HUES48 (cell line): ENCODE results near the gene NOL3.
A peak's percentile ranks its signal among the peaks of the same experiment; 100 is the strongest.

ENCODE experiments used
- H3K27ac ChIP-seq: one replicate; pipeline ENCODE4 v1.7.0; 2013; ENCODE audit warnings: low read depth, low read length, inconsistent platforms
- H3K27me3 ChIP-seq: 2 replicates; pipeline ENCODE4 v1.6.1; 2013; ENCODE audit warnings: mild to moderate bottlenecking, low read length; ENCODE audit not compliant: control insufficient read depth, insufficient read depth
- H3K36me3 ChIP-seq: 2 replicates; pipeline ENCODE4 v1.6.1; 2013; ENCODE audit warnings: low read length; ENCODE audit not compliant: control insufficient read depth, insufficient read depth
- H3K4me1 ChIP-seq: 2 replicates; pipeline ENCODE4 v1.6.1; 2013; ENCODE audit warnings: mild to moderate bottlenecking, low read length; ENCODE audit not compliant: control insufficient read depth, insufficient read depth
- H3K4me3 ChIP-seq: 2 replicates; pipeline ENCODE4 v1.5.1; 2013; ENCODE audit warnings: mild to moderate bottlenecking, low read depth, low read length
- H3K9ac ChIP-seq: 2 replicates; pipeline ENCODE4 v1.6.1; 2013; ENCODE audit warnings: mild to moderate bottlenecking, low read depth, low read length, moderate library complexity
- H3K9me3 ChIP-seq: 2 replicates; pipeline ENCODE4 v1.6.1; 2013; ENCODE audit warnings: low read length; ENCODE audit not compliant: control insufficient read depth, insufficient read depth

Gene NOL3

DNA sequence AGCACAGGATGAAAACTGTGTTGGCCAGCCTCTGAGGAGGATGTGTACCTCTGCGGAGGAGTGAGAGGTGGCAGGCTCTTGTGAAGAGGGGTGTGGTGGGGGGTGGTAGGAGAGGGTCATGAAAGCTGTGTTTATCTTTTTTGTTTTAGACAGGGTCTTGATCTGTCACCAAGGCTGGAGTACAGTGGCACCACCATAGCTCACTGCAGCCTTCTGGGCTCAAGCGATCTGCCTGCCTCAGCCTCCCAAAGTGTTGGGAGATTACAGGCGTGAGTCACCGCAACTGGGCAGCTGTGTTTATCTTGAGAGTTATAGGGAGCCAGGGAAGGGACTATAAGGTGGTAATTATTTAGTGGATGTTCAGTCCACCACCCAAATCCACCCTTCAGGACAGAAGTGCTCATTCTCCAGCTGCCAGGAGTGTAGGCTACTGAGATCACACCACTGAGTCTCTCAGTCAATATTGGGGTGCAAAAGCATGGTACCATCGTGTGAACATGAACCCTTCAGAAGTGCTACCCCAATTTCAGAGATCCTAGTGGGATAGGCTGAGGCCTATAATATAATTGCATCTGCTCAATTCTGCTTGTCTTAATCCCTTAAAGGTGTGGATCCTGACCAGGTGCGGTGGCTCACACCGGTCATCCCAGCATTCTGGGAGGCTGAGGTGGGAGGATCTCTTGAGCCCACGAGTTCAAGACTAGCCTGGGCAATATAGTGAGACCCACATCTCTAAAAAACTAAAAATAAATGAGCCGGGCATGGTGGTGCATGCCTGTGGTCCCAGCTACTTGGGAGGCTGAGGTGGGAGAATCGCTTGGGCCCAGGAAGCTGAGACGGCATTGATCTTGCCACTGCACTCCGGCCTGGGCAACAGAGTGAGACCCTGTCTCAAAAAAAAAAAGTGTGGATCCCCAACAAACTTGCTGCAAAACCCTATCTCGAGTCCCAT, 20.4 kb downstream of the NOL3 start:
- peaks cover 28% of the 10 kb centered on the region for H3K36me3 ChIP-seq
- no peak overlapping the region for H3K27ac ChIP-seq
- 0 out of 2 replicates have a peak, but pooled peaks cover 7% of the 10 kb centered on the region for H3K4me1 ChIP-seq
- H3K9ac ChIP-seq: no peak overlapping the region
- H3K27me3 ChIP-seq: peaks cover 12% of the 10 kb centered on the region
- H3K9me3 ChIP-seq: no peaks in the 10 kb centered on the region
- no peak overlapping the region for H3K4me3 ChIP-seq

DNA sequence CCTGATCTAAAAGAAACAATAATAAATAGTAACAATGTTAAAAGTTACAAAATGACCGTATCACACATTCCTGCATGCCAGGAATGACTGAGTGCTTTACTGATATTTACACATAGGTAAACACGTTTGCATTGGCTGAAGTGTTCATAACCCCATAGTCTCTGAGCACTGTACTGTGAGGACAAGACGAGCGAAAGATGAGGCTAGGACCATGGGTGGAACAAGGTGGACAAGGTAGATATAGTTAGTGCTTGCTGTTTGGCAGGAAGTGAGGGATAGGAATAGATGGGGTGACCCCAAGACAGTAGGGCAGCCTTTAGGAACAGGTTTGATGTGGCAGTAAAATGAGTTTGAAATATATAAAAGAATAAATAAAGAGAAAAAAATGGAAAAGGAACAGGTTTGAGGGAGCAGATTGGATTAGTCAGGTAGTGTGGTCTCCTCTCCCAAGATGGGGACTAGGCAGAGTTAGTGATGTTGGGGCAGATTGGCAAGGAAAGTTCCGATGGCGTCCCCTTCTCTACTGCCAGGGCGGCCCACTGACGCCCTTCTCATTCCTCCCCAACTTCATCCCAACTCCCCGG, 21.2 kb downstream of the NOL3 start:
- peaks cover 35% of the 10 kb centered on the region for H3K36me3 ChIP-seq
- H3K27me3 ChIP-seq: peaks cover 4% of the 10 kb centered on the region; the same call in 1 of the 2 replicates
- H3K27ac ChIP-seq: no peak overlapping the region
- H3K4me3 ChIP-seq: peak overlapping the region; percentile 95; the same call in 1 of the 2 replicates
- H3K9ac ChIP-seq: no peak overlapping the region
- no peaks in the 10 kb centered on the region for H3K9me3 ChIP-seq
- H3K4me1 ChIP-seq: 0 out of 2 replicates have a peak, but pooled peaks cover 7% of the 10 kb centered on the region

- Histone ChIP-seq H3K4me1 (0 out of 2 replicates have a peak, but pooled peaks cover 7% of the 10 kb centered on the region), H3K27ac (peak within 1 kb of the TSS; percentile 44), H3K27me3 (no peaks in the 10 kb centered on the region), H3K36me3 (peaks cover 42% of the 10 kb centered on the region), H3K9ac (peak within 1 kb of the TSS; percentile 82), H3K4me3 (peak within 1 kb of the TSS; percentile 95), H3K9me3 (no peaks in the 10 kb centered on the region)
Observed at GRCh38 chr16:67191995-67192681, 21.8 kb downstream of the NOL3 start, which contains the start of gene E2F4. E2F4 (plus strand) TSS chr16:67192155; CDS start chr16:67192228, 73 bp downstream.

DNA sequence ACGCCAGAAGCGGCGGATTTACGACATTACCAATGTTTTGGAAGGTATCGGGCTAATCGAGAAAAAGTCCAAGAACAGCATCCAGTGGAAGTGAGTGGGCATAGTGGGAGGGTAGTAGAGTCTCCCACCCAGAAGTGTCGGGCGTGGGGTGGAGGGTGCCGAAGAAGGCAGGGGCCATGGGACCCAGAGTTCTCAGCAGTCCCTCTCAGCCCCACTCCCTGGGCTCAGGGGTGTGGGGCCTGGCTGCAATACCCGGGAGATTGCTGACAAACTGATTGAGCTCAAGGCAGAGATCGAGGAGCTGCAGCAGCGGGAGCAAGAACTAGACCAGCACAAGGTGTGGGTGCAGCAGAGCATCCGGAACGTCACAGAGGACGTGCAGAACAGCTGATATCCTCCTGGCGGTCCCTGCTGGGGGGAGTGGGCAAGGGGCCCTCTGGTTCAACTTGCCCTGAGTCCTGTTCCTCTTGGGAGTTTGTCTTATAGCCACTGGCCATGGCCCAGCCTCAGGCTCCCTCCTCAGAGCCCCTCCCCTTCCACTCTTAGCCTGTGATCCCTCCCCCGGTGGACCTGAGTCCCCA, 22.5 kb downstream of the NOL3 start:
- 0 out of 2 replicates have a peak, but pooled peaks cover 7% of the 10 kb centered on the region for H3K4me1 ChIP-seq
- peaks cover 49% of the 10 kb centered on the region for H3K36me3 ChIP-seq
- H3K9me3 ChIP-seq: no peaks in the 10 kb centered on the region
- H3K27me3 ChIP-seq: no peaks in the 10 kb centered on the region
- peak overlapping the region; percentile 82 for H3K9ac ChIP-seq
- peak overlapping the region; percentile 95 for H3K4me3 ChIP-seq
- H3K27ac ChIP-seq: peak overlapping the region; percentile 44

DNA sequence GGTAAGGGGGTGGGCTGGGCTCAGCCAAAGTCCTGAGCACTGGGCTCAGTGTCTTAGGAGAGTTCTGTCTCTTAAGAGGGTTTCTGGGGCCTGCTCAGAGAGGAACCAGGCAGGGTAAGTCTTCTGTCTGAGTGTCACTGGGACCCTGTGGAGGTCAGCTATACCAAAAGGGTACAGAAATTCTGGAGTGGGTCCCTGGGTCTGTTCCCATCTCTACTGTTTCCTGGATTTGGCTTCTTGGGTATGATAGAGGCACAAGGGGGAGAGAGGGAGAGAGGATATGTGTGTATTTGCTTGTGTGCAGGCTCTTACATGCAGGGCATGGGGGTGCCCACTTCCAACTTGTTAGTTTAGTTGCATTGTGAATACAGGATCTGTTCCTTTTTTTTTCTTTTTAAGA, 23.2 kb downstream of the NOL3 start:
- peak overlapping the region; percentile 95; the same call in 1 of the 2 replicates for H3K4me3 ChIP-seq
- H3K36me3 ChIP-seq: peaks cover 52% of the 10 kb centered on the region
- H3K4me1 ChIP-seq: peaks cover 10% of the 10 kb centered on the region; the same call in 1 of the 2 replicates
- no peaks in the 10 kb centered on the region for H3K9me3 ChIP-seq
- H3K27ac ChIP-seq: no peak overlapping the region
- no peak overlapping the region for H3K9ac ChIP-seq
- no peaks in the 10 kb centered on the region for H3K27me3 ChIP-seq

GRCh38 chr16:67194260-67194659, 23.9 kb downstream of the NOL3 start:
- peaks cover 13% of the 10 kb centered on the region; the same call in 1 of the 2 replicates for H3K4me1 ChIP-seq
- H3K4me3 ChIP-seq: no peak overlapping the region
- H3K27ac ChIP-seq: no peak overlapping the region
- no peak overlapping the region for H3K9ac ChIP-seq
- peaks cover 52% of the 10 kb centered on the region for H3K36me3 ChIP-seq
- no peaks in the 10 kb centered on the region for H3K9me3 ChIP-seq
- no peaks in the 10 kb centered on the region for H3K27me3 ChIP-seq

DNA sequence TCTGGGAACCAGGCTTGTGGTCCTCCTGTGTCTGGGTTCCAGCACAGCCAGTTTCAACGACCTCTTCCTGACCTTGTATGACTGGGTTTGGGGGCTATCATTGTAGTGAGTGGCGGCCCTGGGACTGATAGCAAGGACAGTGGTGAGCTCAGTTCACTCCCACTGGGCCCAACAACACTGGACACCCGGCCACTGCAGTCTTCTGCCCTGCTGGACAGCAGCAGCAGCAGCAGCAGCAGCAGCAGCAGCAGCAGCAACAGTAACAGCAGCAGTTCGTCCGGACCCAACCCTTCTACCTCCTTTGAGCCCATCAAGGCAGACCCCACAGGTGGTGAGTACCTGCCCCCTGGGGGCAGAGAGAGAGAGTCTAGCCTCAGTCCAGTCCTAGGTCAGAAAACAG, 25.3 kb downstream of the NOL3 start:
- no peak overlapping the region for H3K27ac ChIP-seq

GRCh38 chr16:67196881-67197280, 26.5 kb downstream of the NOL3 start:
- Histone ChIP-seq H3K4me3 (no peak overlapping the region), H3K27me3 (no peaks in the 10 kb centered on the region), H3K4me1 (peaks cover 13% of the 10 kb centered on the region; the same call in 1 of the 2 replicates), H3K36me3 (peaks cover 57% of the 10 kb centered on the region), H3K9ac (no peak overlapping the region), H3K27ac (no peak overlapping the region), H3K9me3 (no peaks in the 10 kb centered on the region)

More for the DNA sequence above, 25.3 kb downstream of the NOL3 start:
- Histone ChIP-seq H3K9me3 (no peaks in the 10 kb centered on the region), H3K9ac (no peak overlapping the region), H3K4me1 (peaks cover 13% of the 10 kb centered on the region; the same call in 1 of the 2 replicates), H3K27me3 (no peaks in the 10 kb centered on the region), H3K4me3 (no peak overlapping the region), H3K36me3 (peaks cover 52% of the 10 kb centered on the region)

GRCh38 chr16:67197704-67198103, 27.4 kb downstream of the NOL3 start:
- Histone ChIP-seq H3K27me3 (no peaks in the 10 kb centered on the region), H3K36me3 (peaks cover 63% of the 10 kb centered on the region), H3K27ac (no peak overlapping the region), H3K4me3 (no peak overlapping the region), H3K4me1 (peaks cover 12% of the 10 kb centered on the region; the same call in 1 of the 2 replicates), H3K9me3 (no peaks in the 10 kb centered on the region), H3K9ac (no peak overlapping the region)

GRCh38 chr16:67198238-67198734, 27.9 kb downstream of the NOL3 start:
- H3K4me3 ChIP-seq: peak overlapping the region; percentile 94
- H3K9ac ChIP-seq: no peak overlapping the region
- H3K4me1 ChIP-seq: peaks cover 6% of the 10 kb centered on the region; the same call in 1 of the 2 replicates
- no peak overlapping the region for H3K27ac ChIP-seq
- H3K9me3 ChIP-seq: no peaks in the 10 kb centered on the region
- H3K36me3 ChIP-seq: peaks cover 60% of the 10 kb centered on the region
- no peaks in the 10 kb centered on the region for H3K27me3 ChIP-seq
